ENCODE measurements around the gene KRTAP4-12.
"Not testable (repeated sequence)": the region's sequence is repeated elsewhere in the genome, so short reads cannot be mapped to it uniquely, and the experiment has no call there.

Gene KRTAP4-12

DNA sequence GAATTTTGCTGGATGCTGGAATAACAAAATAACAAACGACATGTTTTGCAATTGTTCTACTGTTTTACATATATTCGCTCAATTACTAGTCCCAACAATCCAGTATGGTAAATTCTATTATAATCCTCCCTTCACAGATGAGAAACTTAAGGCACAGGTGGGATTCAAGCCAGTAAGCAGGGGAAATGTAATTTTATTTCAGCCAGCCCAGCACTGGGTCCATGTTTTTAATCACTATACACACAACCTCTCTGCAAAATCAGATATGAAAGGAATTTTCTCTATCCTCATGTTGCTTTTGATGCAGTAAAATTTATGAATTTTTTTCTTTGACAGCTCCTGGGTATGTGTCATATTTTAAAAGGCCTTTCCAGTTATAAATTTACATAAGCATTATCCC, 21.3 kb upstream of the KRTAP4-12 start:
- H3K27ac ChIP-seq, result no peak overlapping the region
- no peaks in the 10 kb centered on the region for H3K36me3 ChIP-seq
- peaks cover 8% of the 10 kb centered on the region for H3K9me3 ChIP-seq (ENCODE audit: severe bottlenecking)
- peaks cover 86% of the 10 kb centered on the region for H3K27me3 ChIP-seq (ENCODE audit: insufficient read depth, low read depth, severe bottlenecking)
- DNase-seq, result no peak
- H3K4me3 ChIP-seq (ENCODE audit: low read depth, low read length), result no peak overlapping the region
- TF ChIP-seq, protein P1, sequence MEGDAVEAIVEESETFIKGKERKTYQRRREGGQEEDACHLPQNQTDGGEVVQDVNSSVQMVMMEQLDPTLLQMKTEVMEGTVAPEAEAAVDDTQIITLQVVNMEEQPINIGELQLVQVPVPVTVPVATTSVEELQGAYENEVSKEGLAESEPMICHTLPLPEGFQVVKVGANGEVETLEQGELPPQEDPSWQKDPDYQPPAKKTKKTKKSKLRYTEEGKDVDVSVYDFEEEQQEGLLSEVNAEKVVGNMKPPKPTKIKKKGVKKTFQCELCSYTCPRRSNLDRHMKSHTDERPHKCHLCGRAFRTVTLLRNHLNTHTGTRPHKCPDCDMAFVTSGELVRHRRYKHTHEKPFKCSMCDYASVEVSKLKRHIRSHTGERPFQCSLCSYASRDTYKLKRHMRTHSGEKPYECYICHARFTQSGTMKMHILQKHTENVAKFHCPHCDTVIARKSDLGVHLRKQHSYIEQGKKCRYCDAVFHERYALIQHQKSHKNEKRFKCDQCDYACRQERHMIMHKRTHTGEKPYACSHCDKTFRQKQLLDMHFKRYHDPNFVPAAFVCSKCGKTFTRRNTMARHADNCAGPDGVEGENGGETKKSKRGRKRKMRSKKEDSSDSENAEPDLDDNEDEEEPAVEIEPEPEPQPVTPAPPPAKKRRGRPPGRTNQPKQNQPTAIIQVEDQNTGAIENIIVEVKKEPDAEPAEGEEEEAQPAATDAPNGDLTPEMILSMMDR (IDR thresholded peaks at IDR 0.05; ENCODE audit: low read depth, low read length), result no peak

DNA sequence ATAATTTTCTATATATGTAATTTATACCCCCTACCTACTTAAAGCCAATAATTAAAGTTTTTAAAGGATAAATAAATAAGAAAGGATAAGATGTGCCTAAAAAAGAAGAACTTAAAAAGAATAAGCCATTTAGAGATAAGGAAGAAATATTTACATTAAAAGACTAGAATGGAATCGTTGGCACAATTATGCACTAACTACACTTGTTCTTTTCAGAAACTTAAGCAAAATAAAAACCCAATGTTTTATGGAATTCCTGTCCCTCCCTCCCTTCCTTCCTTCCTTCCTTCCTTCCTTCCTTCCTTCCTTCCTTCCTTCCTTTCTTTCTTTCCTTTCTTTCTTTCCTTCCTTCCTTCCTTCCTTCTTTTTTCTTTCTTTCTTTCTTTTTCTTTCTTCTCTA, 20.9 kb upstream of the KRTAP4-12 start:
- no peak overlapping the region for H3K4me3 ChIP-seq (ENCODE audit: low read depth, low read length)
- H3K9me3 ChIP-seq (ENCODE audit: severe bottlenecking), result peaks cover 10% of the 10 kb centered on the region
- no peak for DNase-seq
- no peaks in the 10 kb centered on the region for H3K36me3 ChIP-seq
- TF ChIP-seq, protein P1 (IDR thresholded peaks at IDR 0.05; ENCODE audit: low read depth, low read length), result no peak
- no peak overlapping the region for H3K27ac ChIP-seq
- H3K27me3 ChIP-seq (ENCODE audit: insufficient read depth, low read depth, severe bottlenecking), result peaks cover 82% of the 10 kb centered on the region

DNA sequence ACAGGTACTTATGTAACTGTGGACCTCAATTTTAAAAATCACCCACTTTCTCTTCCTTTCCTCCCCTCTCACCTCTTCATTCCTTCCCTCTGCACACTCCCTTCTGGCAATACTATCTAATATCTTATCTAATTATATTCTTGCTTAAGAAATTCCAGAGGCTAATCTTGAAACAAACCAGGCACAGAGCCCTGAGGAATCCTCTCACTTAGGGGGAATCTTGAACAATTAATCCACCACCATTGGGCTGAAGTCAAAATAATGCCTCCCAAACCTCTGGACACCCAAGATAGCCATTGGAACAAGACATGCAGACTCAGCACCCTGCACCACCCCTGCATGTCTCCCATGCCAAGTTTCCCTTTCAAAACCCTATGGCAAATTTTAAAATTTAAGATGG, 17.4 kb upstream of the KRTAP4-12 start:
- peaks cover 83% of the 10 kb centered on the region for H3K27me3 ChIP-seq (ENCODE audit: insufficient read depth, low read depth, severe bottlenecking)
- TF ChIP-seq, protein P1 (IDR thresholded peaks at IDR 0.05; ENCODE audit: low read depth, low read length), result no peak
- no peaks in the 10 kb centered on the region for H3K36me3 ChIP-seq
- H3K27ac ChIP-seq, result no peak overlapping the region
- no peak for DNase-seq
- H3K4me3 ChIP-seq (ENCODE audit: low read depth, low read length), result no peak overlapping the region
- peaks cover 10% of the 10 kb centered on the region for H3K9me3 ChIP-seq (ENCODE audit: severe bottlenecking)

DNA sequence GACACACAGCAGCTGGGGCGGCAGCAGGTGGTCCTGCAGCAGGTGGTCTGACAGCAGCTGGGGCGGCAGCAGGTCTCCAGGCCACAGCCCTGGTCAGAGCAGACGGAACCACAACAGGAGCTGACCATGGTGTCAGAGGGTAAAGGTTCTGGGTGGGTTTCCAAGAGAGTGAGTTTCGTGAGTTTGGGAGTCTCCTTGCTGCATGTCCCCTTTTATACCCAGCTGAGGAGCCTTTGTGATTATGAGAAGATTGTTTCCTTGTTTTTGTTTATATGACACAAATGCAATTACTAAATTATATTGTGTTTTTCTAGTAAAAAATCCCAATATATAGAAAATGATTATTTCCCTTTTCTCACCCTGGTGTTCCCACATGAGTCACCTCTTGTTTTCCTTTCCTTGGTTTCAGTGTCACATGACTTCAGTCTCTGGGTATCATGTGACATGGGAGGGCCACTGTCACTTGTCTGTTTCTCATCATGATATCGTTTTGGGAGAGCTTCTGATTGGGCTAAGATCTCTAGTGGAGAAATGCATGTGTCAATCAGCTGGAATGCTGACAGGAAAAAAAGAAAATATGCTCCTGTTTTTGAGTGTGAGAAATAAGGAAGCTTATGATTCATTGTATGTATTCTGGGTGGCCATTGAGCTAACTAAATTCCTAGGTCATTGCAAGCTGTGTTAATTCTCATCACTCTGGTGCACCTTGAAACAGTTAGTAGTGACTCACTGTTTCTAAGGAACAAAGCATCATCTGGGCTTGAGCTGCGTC, 16.6 kb upstream of the KRTAP4-12 start, which contains the start of gene KRTAP4-6:
TSS of gene KRTAP4-6 (minus strand) at position 185 of the 772 bp plus-strand sequence. CDS start at position 128, 57 bp downstream.
- TF ChIP-seq, protein P1 (IDR thresholded peaks at IDR 0.05; ENCODE audit: low read depth, low read length), result no peak
- peaks cover 10% of the 10 kb centered on the region for H3K9me3 ChIP-seq (ENCODE audit: severe bottlenecking)
- H3K4me3 ChIP-seq (ENCODE audit: low read depth, low read length), result no peak within 1 kb of the TSS
- H3K27ac ChIP-seq, result no peak within 1 kb of the TSS
- H3K27me3 ChIP-seq (ENCODE audit: insufficient read depth, low read depth, severe bottlenecking), result peaks cover 79% of the 10 kb centered on the region
- no peak for DNase-seq
- H3K36me3 ChIP-seq, result no peaks in the 10 kb centered on the region

DNA sequence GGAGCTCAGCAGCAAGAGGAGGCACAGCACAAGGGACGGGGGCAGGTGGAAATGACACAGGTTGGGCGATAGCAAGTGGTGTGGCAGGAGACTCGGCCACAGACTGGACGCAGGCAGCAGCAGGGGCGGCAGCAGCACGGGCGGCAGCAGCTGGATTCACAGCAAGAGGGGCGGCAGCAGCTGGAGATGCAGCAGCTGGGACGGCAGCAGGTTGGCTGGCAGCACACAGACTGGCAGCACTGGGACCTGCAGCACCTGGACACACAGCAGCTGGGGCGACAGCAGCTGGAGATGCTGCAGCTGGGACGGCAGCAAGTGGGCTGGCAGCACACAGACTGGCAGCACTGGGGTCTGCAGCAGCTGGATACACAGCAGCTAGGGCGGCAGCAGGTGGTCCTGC, 15.9 kb upstream of the KRTAP4-12 start:
- not testable (repeated sequence) for DNase-seq; H3K36me3 ChIP-seq; H3K4me3 ChIP-seq (ENCODE audit: low read depth, low read length); H3K27ac ChIP-seq
- peaks cover 10% of the 10 kb centered on the region for H3K9me3 ChIP-seq (ENCODE audit: severe bottlenecking)
- peaks cover 74% of the 10 kb centered on the region for H3K27me3 ChIP-seq (ENCODE audit: insufficient read depth, low read depth, severe bottlenecking)

DNA sequence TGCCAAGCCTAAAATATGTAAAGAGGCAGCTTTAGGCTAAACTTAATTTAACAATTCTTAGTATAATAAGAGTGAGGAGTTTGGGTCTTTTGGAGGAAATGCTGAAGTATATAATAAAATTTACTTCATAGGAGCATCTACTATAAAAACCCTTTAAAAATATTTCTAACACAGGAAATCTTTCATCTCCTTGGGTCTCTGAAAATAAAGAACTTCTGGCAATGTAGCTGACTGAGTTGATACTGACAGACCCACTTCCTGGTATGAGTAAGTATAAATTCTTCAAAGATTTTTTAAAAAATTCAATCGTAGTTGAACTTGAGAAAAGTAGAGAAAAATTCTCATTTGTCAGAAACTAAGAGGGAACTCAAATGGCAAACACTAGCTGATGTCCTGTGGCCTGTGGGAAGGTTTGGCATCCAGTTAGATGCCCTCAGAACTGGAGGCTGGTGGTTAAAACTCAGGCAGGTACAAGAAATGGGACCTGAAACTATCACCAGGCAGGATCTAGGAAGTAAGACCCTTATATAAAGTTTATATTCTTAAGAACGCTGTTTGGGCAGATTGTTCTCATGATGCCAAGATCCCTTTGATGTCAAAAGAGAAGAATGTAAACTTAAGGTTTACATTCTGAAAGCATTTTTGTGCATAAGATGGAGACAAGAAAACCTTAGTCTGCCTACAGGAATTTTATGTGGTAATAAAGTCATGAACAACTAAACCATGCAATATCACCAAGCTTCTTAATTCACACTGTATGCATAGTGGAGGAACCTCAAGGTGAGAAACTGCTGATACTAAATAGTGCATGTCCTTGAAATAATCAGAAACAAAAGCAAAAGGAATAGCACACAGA, 10.1 kb upstream of the KRTAP4-12 start:
- Histone ChIP-seq H3K9me3 (ENCODE audit: severe bottlenecking) (no peaks in the 10 kb centered on the region), H3K27ac (no peak overlapping the region)
- TF ChIP-seq, protein P1 (IDR thresholded peaks at IDR 0.05; ENCODE audit: low read depth, low read length), result no peak

More for the DNA sequence above, 10.1 kb upstream of the KRTAP4-12 start:
- Histone ChIP-seq H3K36me3 (no peaks in the 10 kb centered on the region), H3K4me3 (ENCODE audit: low read depth, low read length) (no peak overlapping the region), H3K27me3 (ENCODE audit: insufficient read depth, low read depth, severe bottlenecking) (peaks cover 67% of the 10 kb centered on the region)
- no peak for DNase-seq

Measured in WERI-Rb-1 (cell line).